Transverse colon (tissue), 3 donors: ENCODE results near the gene HSF2BP.
A peak's percentile ranks its signal among the peaks of the same experiment; 100 is the strongest.

ENCODE experiments used
- POLR2A ChIP-seq: fragments of 450-650 bp; IDR thresholded peaks from one replicate; pipeline ENCODE4 v1.6.1; 2016; ENCODE audit warnings: antibody characterized with exemption, mild to moderate bottlenecking, moderate library complexity
- POLR2AphosphoS5 ChIP-seq, 3 donors: sonication (generic); formaldehyde crosslinking; IDR thresholded peaks; one replicate each; pipeline ENCODE4 v1.6.1; 2016; ENCODE audit warnings: antibody characterized with exemption in 3 of 3

DNA sequence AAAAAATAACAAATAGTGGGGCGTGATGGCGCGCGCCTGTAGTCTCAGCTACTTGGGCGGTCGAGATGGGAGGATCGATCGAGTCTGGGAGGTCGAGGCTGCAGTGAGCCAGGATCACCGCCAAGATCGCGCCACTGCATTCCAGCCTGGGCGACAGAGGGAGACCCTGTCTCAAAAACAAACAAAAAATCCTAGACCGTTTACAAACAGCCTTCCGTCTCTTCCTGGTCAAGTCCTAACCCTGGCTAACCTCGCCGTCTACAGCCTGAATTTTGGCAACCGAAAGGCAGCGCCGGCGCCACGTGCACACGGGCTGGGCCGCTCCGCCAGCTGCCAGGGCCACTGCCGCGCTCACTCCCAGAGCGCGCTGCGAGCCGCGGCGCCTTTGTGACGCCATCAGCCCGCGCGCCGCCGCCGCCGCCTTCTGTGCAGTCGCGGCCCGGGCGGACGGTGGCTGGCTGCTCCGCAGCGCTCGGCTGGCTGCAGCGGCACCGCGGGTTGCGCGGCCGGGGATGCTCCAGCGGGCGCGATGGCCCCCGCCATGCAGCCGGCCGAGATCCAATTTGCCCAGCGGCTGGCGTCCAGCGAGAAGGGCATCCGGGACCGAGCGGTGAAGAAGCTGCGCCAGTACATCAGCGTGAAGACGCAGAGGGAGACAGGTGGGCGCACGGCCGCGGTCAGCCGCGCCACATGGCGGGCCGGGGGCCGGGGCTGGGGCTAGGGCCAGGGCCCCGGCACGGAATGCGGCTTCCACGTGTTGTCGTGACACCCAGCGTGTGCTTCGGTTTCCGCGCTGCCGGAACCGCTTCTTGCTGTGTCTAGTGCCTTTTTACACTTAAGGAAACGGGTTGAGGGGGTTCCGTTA lies at the start of gene HSF2BP, which contains the start of gene RRP1B:
- peak; percentile 43 for TF ChIP-seq POLR2A
- peak; percentile 47 to 85 (median 78) for TF ChIP-seq POLR2AphosphoS5 (IDR thresholded peaks at IDR 0.05)
